Fibroblast of mammary gland (primary cell): Measurements from ENCODE around the gene NISCH.
A peak's percentile ranks its signal among the peaks of the same experiment; 100 is the strongest.

Source experiments
- DNase-seq: peaks from one replicate; pipeline ENCODE4 v3.0.0-alpha.2; 2010; ENCODE audit warnings: low read depth
- H3K4me3 ChIP-seq: 2 replicates; pipeline ENCODE4 v1.5.1; 2011; ENCODE audit warnings: low read depth, mild to moderate bottlenecking, low read length, moderate library complexity; ENCODE audit not compliant: control insufficient read depth
- TF ChIP-seq, protein P1 (sequence below): conservative IDR thresholded peaks from 2 replicates; pipeline ENCODE4 v1.5.1; 2011; ENCODE audit warnings: low read depth, low read length, inconsistent platforms; ENCODE audit not compliant: control insufficient read depth, insufficient read depth

NISCH gene

GRCh38 chr3:52480768-52481715 is 25.6 kb downstream of the NISCH start:
- DNase-seq: no peak
- no peak overlapping the region for H3K4me3 ChIP-seq
- TF ChIP-seq, protein P1, sequence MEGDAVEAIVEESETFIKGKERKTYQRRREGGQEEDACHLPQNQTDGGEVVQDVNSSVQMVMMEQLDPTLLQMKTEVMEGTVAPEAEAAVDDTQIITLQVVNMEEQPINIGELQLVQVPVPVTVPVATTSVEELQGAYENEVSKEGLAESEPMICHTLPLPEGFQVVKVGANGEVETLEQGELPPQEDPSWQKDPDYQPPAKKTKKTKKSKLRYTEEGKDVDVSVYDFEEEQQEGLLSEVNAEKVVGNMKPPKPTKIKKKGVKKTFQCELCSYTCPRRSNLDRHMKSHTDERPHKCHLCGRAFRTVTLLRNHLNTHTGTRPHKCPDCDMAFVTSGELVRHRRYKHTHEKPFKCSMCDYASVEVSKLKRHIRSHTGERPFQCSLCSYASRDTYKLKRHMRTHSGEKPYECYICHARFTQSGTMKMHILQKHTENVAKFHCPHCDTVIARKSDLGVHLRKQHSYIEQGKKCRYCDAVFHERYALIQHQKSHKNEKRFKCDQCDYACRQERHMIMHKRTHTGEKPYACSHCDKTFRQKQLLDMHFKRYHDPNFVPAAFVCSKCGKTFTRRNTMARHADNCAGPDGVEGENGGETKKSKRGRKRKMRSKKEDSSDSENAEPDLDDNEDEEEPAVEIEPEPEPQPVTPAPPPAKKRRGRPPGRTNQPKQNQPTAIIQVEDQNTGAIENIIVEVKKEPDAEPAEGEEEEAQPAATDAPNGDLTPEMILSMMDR: no peak

DNA sequence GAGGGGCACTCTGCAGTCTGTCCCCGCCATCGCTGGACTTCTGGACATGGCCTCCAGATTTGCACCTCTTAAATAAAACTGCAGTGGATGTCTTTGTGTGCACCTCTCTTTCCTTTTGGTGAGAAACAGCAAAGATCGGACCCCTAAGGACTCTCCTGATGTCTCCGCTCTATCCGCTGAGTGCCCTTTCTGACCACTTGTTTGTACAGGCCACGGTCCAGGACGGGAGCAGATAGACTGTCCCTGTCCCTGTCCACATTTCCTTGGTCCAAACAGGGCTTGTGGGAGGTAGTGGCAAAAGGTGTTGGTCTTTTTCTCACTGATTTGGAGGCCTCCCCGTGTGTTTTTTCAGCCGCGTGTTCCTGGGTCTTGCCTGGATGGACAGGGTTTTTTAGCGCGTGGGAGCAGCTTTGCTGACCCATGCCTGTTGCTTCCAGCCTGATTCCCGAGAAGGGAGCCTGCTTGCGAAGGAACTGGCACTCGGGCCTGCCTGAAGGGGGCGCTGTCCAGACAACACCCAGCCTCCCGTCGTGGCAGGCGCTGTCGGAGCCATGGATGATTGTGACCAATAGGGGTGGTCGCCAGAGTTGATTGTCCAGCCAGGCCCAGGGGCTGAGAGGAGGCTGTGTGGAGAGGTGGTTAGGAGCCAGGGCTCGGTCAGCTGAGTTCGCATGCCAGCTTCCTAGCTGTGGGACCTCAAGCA is 26.6 kb downstream of the NISCH start:
- DNase-seq: peak; percentile 34
- no peak overlapping the region for H3K4me3 ChIP-seq
- TF ChIP-seq, protein P1: peak; percentile 41

- DNase-seq: no peak
- TF ChIP-seq, protein P1: no peak
- H3K4me3 ChIP-seq: no peak overlapping the region
These were observed 27.7 kb downstream of the NISCH start for GRCh38 chr3:52483081-52483480.

GRCh38 chr3:52483577-52484381 is 28.4 kb downstream of the NISCH start:
- H3K4me3 ChIP-seq: no peak overlapping the region
- TF ChIP-seq, protein P1: no peak
- DNase-seq: peak; percentile 75

DNA sequence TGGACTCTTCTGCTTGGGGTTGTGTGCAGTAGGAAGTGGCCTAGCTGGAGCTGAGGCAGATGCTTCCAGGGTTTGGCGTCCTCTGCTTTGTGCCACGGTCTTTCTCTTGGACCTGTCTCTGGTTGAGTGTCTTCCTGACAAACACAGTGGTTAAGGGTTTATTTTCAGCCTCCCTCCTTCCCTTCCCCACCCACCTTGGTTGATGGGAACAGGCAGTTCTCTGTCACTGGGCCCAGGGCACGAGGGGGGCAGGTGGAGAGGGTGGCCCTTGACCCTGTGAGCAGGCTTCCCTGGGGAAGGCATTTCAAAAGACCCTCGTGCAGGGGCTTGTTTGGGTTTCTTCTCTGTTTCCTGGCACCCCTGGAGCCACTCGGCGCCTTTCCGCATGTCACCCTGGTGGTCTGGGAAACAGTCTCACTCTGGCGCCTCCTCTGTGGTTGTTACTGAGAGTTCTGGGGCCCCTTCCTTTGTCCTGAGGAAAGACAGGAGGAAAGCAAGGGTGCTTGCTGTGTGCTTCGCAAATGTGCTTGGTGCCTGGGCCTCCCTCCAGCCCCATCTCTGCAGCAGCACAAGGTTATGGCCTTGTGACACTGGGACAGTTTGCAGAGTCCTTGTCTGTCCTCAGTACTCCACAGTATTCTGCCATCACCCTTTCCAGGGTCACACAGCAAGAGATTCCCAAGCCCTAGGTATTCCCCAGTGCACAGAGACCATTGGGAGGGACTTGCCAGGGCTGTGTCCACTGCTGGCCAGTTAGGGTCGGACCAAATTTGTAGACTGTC is 29.5 kb downstream of the NISCH start:
- no peak overlapping the region for H3K4me3 ChIP-seq
- no peak for DNase-seq
- TF ChIP-seq, protein P1: no peak
